PC-3 (cell line): Measurements from ENCODE around the gene CEP85L. TPM values are rescaled to one million over a fixed set of nuclear protein-coding genes. Genes with fewer than 3 reads are reported as not detected.

ENCODE experiments used
- ATAC-seq: fragments of 200-7000 bp; cut with Tn5 transposase; 2 replicates; pipeline ENCODE4 v1.9.1; 2020; ENCODE audit warnings: mild to moderate bottlenecking, moderate library complexity
- BruUV-seq: library from RNA; stranded (reverse); fragments of 400-500 nt; replicated peaks from 2 replicates; lab custom pipeline; 2021; lab: Mats Ljungman, UMichigan
- CTCF ChIA-PET: fragments of 300-600 bp; sonication (Branson Sonifier 250); formaldehyde crosslinking; loops from one replicate; lab custom pipeline; 2022; ENCODE audit warnings: antibody characterized with exemption; lab: Charles Lee
- POLR2A ChIA-PET: fragments of 300-600 bp; sonication (Branson Sonifier 250); formaldehyde crosslinking; loops from one replicate; lab custom pipeline; 2022; ENCODE audit warnings: antibody characterized with exemption; ENCODE audit not compliant: unreplicated experiment; lab: Charles Lee
- DNase-seq: peaks from one replicate; pipeline ENCODE4 v3.0.0-alpha.2; 2015
- H2AFZ ChIP-seq: fragments of 300-600 bp; sonication (generic); 2 replicates; pipeline ENCODE4 v1.6.0; 2016; ENCODE audit warnings: antibody characterized with exemption, low read length
- H3F3A ChIP-seq: fragments of 300-600 bp; sonication (generic); one replicate; pipeline ENCODE4 v1.6.0; 2017; ENCODE audit warnings: antibody characterized with exemption, low read length, control low read depth, mild to moderate bottlenecking; ENCODE audit not compliant: unreplicated experiment
- H3K27ac ChIP-seq: fragments of 300-600 bp; sonication (generic); 2 replicates; pipeline ENCODE4 v1.5.1; 2016; ENCODE audit warnings: mild to moderate bottlenecking, low read length
- H3K27me3 ChIP-seq: fragments of 300-600 bp; sonication (generic); 2 replicates; pipeline ENCODE4 v1.6.1; 2016; ENCODE audit warnings: low read length, mixed read lengths
- H3K36me3 ChIP-seq: fragments of 300-600 bp; sonication (generic); 2 replicates; pipeline ENCODE4 v1.6.1; 2016; ENCODE audit warnings: low read depth, mixed run types, low read length, mixed read lengths
- H3K4me1 ChIP-seq: fragments of 300-600 bp; sonication (generic); 2 replicates; pipeline ENCODE4 v1.5.1; 2016; ENCODE audit warnings: low read length; ENCODE audit not compliant: insufficient read depth
- H3K4me2 ChIP-seq: fragments of 300-600 bp; sonication (generic); 2 replicates; pipeline ENCODE4 v1.6.0; 2016; ENCODE audit warnings: low read length
- H3K4me3 ChIP-seq: fragments of 300-600 bp; sonication (generic); 2 replicates; pipeline ENCODE4 v1.5.1; 2016; ENCODE audit warnings: mild to moderate bottlenecking, low read length, mixed read lengths
- H3K79me2 ChIP-seq: fragments of 300-600 bp; sonication (generic); 2 replicates; pipeline ENCODE4 v1.6.1; 2017; ENCODE audit warnings: low read length, mixed read lengths
- H3K9ac ChIP-seq: fragments of 300-600 bp; sonication (generic); 2 replicates; pipeline ENCODE4 v1.6.0; 2016; ENCODE audit warnings: mild to moderate bottlenecking, low read length
- H3K9me2 ChIP-seq: fragments of 300-600 bp; sonication (generic); replicated peaks from 2 replicates; pipeline ENCODE4 v1.6.1; 2016; ENCODE audit warnings: mixed run types, low read length, mixed read lengths
- H3K9me3 ChIP-seq: fragments of 300-600 bp; sonication (generic); 2 replicates; pipeline ENCODE4 v1.6.1; 2016; ENCODE audit warnings: low read length, mixed read lengths
- H4K20me1 ChIP-seq: fragments of 300-600 bp; sonication (generic); 2 replicates; pipeline ENCODE4 v1.6.1; 2016; ENCODE audit warnings: low read length, mixed read lengths
- EZH2 ChIP-seq: fragments of 300-600 bp; sonication (generic); IDR thresholded peaks from one replicate; pipeline ENCODE4 v1.6.1; 2017; ENCODE audit warnings: antibody characterized with exemption, mild to moderate bottlenecking, low read length; ENCODE audit not compliant: unreplicated experiment
- EZH2phosphoT487 ChIP-seq: fragments of 300-600 bp; sonication (generic); IDR thresholded peaks from 2 replicates; pipeline ENCODE4 v1.6.1; 2018; ENCODE audit warnings: mild to moderate bottlenecking, antibody characterized with exemption, low read length, borderline replicate concordance
- intact Hi-C: fragments of 100-400 bp; cut with micrococcal nuclease; formaldehyde crosslinking; loops from 2 replicates; pipeline ENCODE4 v1.9.0; 2023
- total RNA-seq: library from RNA; depleted of rRNA; stranded (reverse); fragments of >200 nt; gene quantifications from 2 replicates; pipeline ENCODE4 v1.2.3, GENCODE V29; 2014
- TF ChIP-seq, protein P1 (sequence below): fragments of 300-600 bp; sonication (generic); conservative IDR thresholded peaks from 2 replicates; pipeline ENCODE4 v1.5.1; 2017; ENCODE audit warnings: antibody characterized with exemption, low read depth, mild to moderate bottlenecking, low read length

CEP85L gene
- total RNA-seq, 1 experiment from 2014 or later, result 7.8 TPM

DNA sequence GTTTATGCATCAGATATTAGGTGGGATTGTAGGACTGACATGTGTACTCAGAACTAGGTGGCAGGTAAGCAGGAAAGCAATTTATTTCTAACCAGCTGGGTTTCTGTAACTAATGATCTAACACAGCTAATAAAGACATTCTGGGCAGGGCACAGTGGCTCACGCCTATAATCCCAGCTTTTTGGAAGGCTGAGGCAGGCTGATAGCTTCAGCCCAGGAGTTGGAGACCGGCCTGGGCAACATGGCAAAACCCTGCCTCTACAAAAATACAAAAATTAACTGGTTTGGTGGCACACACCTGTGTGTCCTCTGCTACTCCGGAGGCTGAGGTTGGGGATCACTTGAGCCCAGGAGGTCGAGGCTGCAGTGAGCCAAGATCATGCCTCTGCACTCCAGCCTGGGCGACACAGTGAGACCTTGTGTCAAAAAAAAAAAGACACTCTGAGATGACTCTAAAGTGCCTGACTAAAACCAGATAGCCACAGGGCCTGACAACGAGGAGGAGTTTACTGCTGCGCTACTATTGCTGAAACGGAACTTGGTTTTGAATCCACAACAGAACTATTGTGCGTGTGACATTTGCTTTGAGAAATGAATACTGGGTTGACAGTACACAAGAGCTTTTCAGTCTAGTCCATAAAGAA, 29.2 kb upstream of the CEP85L start:
- no peaks in the 10 kb centered on the region for H3K36me3 ChIP-seq
- TF ChIP-seq EZH2 (no peak), EZH2phosphoT487 (no peak)
- TF ChIP-seq, protein P1, sequence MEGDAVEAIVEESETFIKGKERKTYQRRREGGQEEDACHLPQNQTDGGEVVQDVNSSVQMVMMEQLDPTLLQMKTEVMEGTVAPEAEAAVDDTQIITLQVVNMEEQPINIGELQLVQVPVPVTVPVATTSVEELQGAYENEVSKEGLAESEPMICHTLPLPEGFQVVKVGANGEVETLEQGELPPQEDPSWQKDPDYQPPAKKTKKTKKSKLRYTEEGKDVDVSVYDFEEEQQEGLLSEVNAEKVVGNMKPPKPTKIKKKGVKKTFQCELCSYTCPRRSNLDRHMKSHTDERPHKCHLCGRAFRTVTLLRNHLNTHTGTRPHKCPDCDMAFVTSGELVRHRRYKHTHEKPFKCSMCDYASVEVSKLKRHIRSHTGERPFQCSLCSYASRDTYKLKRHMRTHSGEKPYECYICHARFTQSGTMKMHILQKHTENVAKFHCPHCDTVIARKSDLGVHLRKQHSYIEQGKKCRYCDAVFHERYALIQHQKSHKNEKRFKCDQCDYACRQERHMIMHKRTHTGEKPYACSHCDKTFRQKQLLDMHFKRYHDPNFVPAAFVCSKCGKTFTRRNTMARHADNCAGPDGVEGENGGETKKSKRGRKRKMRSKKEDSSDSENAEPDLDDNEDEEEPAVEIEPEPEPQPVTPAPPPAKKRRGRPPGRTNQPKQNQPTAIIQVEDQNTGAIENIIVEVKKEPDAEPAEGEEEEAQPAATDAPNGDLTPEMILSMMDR, result no peak
- H3K79me2 ChIP-seq, result no peaks in the 10 kb centered on the region
- no peaks in the 10 kb centered on the region for H3K27me3 ChIP-seq
- H3K9me3 ChIP-seq, result no peaks in the 10 kb centered on the region
- no peaks in the 10 kb centered on the region for H3F3A ChIP-seq
- no peak for DNase-seq
- no peak overlapping the region for H3K9ac ChIP-seq
- BruUV-seq, result no TSS peak
- ChIA-PET POLR2A (no interaction called here), CTCF (no interaction called here)
- peaks cover 10% of the 10 kb centered on the region for H3K4me1 ChIP-seq
- no peak overlapping the region for H3K4me3 ChIP-seq
- no peaks in the 10 kb centered on the region for H3K9me2 ChIP-seq
- intact Hi-C loops, result no loop called here
- H2AFZ ChIP-seq, result no peak overlapping the region
- H3K4me2 ChIP-seq, result no peak overlapping the region
- no peaks in the 10 kb centered on the region for H4K20me1 ChIP-seq
- no peak for ATAC-seq
- H3K27ac ChIP-seq, result no peak overlapping the region

DNA sequence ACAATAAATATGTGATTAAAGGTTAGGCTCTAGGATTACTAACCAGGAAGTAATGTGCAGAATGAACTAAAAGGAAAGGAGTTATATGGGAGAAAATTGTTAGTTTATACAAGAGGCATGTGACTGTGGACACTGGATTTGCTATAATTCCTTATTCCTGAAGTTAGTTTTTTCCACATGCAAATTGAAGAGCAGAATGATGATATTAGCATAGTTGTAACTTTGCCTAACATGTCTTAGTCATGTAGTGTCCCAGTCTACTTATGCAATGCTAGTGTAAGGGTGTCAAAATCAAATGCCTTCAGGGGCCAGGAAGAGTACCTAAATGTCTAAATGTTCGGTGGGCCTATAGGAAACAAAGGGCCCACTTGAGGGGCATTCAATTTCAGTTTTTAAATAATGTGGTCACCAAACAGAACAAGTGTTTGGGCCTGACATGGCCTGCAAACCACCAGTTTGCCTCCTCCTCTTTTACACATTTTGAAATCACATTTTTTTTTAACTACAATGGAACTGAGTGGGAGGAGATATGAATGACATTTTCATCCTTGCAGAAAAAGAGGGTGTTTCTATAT, 28.0 kb upstream of the CEP85L start:
- POLR2A ChIA-PET, result no interaction called here
- no peak overlapping the region for H3K4me3 ChIP-seq

More for the DNA sequence above, 28.0 kb upstream of the CEP85L start:
- TF ChIP-seq, protein P1, result no peak
- TF ChIP-seq EZH2, result no peak
- no peak for TF ChIP-seq EZH2phosphoT487
- Histone ChIP-seq H3K9me2 (no peaks in the 10 kb centered on the region), H3K9me3 (no peaks in the 10 kb centered on the region), H3K4me1 (peaks cover 15% of the 10 kb centered on the region), H3K4me2 (0 out of 2 replicates have a peak overlapping the region, but pooled peaks have one; percentile 0), H3K79me2 (no peaks in the 10 kb centered on the region), H3K27ac (no peak overlapping the region), H4K20me1 (no peaks in the 10 kb centered on the region), H3F3A (no peaks in the 10 kb centered on the region), H2AFZ (no peak overlapping the region), H3K36me3 (no peaks in the 10 kb centered on the region), H3K9ac (no peak overlapping the region), H3K27me3 (no peaks in the 10 kb centered on the region)
- intact Hi-C loops, result no loop called here
- peak; percentile 17 for DNase-seq
- ATAC-seq, result peak; percentile 25; the same call in 1 of the 2 replicates
- BruUV-seq, result no TSS peak
- CTCF ChIA-PET, result no interaction called here
